DMS79 treated with DMSO at 0.1 percent for 48 hours (cell line): Measurements from ENCODE around the gene MS4A3.
"Not testable (repeated sequence)": the region's sequence is repeated elsewhere in the genome, so short reads cannot be mapped to it uniquely, and the experiment has no call there.

Experiments
- DNase-seq: peaks from one replicate; lab custom pipeline; 2025; lab: John Stamatoyannopoulos, UW

MS4A3 gene, protein sequence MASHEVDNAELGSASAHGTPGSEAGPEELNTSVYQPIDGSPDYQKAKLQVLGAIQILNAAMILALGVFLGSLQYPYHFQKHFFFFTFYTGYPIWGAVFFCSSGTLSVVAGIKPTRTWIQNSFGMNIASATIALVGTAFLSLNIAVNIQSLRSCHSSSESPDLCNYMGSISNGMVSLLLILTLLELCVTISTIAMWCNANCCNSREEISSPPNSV

GRCh38 chr11:60056349-60056969, at the start of gene MS4A3:
Gene MS4A3 (plus strand): TSS chr11:60056665. CDS start chr11:60061161, 4,496 bp downstream.
- no peak for DNase-seq

- no peak for DNase-seq
Observed at GRCh38 chr11:60016881-60017280, 39.6 kb upstream of the MS4A3 start, which contains the start of gene OOSP4B. Gene OOSP4B (plus strand): TSS chr11:60017181.

GRCh38 chr11:60018058-60018457, 38.4 kb upstream of the MS4A3 start:
- DNase-seq, result no peak

- DNase-seq, result not testable (repeated sequence)
Observed at GRCh38 chr11:60020376-60020775, 36.1 kb upstream of the MS4A3 start.

DNA sequence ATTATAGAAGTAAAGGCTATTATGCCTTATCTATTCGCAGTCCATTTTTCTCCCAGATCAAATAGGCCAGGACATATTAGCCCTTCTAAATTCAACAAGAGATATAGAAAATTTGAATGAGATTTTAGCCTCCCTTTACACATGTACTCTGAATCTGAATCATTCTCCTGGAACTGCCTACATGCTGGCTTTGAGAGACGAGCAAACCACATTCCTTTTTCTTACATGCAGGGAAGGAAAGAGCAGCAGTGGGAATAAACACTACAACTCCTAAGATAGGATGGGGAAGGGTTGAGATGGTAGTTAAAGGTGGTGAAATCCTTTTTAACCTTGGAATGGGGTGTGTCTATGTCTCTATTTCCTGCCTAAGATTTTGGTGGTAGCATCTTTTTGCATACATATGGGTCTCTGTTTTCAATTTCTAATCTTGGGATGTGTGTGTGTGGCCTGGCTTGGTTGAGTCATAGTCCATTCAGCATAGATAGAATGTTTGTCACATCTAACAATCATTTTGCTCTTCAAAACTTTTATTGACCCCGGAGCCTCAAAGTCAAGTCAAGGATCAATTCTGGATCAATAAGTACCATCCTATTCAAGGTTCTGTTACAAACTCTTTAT, 27.3 kb upstream of the MS4A3 start:
- DNase-seq, result no peak

GRCh38 chr11:60040109-60040508, 16.4 kb upstream of the MS4A3 start, which contains the start of gene OOSP2:
Gene OOSP2 (plus strand): TSS chr11:60040409. CDS start chr11:60040460, 51 bp downstream.
- DNase-seq, result no peak

GRCh38 chr11:60050422-60050821, 6.0 kb upstream of the MS4A3 start:
- not testable (repeated sequence) for DNase-seq

- not testable (repeated sequence) for DNase-seq
Observed at GRCh38 chr11:60050839-60051238, 5.6 kb upstream of the MS4A3 start.

DNA sequence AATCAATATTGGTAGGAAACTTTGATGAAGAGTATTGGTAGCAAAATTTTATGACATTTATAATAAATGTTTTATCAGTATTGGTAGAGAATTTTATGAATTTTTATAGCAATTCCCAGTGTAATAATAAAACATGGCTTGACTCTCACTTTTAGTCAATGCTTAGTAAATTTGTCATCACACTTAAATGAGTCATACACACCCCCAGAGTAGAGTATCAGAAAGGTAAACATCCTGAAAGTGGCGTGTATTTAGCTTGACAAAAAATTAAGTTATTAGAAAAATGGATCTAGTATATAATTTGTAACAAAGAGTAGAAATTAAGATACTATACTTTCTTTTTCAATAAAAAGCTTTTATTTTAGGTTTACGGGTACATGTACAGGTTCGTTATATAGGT, 2.6 kb downstream of the MS4A3 start:
- DNase-seq, result no peak

DNA sequence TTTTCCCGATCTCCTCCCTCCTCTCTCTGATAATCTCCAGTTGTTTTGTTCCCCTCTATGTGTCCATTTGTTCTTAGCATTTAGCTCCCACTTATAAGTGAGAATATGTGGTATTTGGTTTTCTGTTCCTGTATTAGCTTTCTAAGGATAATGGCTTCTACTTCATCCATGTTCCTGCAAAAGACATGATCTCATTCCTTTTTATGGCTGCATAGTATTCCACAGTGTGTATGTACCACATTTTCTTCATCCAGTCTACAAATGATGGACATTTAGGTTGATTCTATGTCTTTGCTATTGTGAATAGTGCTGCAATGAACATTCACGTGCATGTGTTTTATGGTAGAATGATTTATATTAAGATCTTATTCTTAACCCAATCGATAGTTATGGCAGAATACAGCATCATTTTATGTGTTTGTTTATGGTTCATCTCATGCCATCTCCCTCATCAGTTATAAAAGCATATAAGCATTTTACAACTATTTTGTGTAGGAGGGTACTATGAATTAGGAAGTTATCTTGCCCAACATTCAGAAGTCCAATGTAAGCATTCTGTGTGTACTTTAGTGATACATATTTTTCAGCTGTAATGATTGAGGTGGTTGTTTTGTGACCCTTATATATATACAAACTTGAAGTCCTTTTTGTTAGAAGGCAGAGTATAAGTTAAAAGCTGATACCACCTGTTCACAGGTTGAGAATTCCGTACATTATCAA, 3.2 kb downstream of the MS4A3 start:
- DNase-seq, result no peak

GRCh38 chr11:60064111-60064510, 7.6 kb downstream of the MS4A3 start:
- no peak for DNase-seq

DNA sequence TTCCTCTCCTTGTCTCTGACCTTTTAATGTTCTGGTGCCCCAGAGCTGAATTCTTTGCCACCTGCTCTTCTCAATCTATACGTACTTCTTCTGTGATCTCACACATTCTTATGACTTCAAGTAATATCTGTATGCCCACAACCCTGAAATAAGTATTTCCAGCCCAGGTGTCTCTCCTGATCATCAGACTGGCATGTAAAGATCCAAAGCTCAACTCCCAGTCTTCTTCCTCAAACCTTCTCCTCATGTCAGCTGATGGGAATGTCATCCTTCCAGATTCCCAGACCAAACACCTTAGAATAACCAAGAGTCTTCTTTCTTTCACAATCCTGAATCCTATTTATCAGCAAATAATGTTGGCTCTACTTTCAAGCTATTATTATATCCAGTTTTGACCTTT, 9.3 kb downstream of the MS4A3 start:
- no peak for DNase-seq

- no peak for DNase-seq
Observed at GRCh38 chr11:60069450-60069849, 13.0 kb downstream of the MS4A3 start.

DNA sequence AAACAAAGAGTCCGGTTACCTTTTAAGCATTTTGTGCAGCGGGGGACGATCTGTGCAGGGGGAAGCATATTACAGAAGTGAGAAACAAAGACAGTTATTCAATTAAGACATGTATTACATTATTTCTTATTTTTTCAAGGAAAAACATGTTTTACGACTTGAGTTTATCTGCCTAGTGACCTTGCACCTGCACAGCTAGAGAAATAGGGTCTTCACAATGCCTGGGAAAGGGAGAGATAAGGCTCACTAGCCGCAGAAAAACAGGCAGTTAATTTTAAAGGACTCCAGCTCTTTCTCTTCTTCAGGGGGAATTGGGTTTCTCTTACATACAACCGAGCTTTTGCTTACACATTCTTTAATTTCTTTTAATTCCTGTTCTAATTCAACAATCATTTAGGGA, 15.2 kb downstream of the MS4A3 start:
- DNase-seq, result not testable (repeated sequence)

- no peak for DNase-seq
Observed at GRCh38 chr11:60077216-60077817, 20.9 kb downstream of the MS4A3 start.

DNA sequence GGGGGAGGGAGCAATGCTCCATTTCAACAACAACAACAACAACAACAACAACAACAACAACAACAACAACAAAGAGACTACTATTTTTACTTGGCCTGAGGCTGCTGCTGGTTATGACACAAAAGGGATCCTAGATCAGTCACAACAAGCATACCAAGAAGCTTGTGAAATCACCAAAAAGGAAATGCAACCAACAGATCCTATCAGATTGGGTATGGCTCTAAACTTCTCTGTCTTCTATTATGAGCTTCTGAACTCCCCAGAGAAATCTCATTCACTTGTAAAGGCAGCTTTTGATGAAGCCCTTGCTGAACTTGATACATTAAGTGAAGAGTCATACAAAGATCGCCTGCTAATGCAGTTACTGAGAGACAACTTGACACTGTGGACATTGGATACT, 21.5 kb downstream of the MS4A3 start:
- no peak for DNase-seq

GRCh38 chr11:60078745-60079144, 22.3 kb downstream of the MS4A3 start:
- DNase-seq, result no peak

- DNase-seq, result no peak
Observed at GRCh38 chr11:60080535-60080934, 24.1 kb downstream of the MS4A3 start.

GRCh38 chr11:60084631-60085273, 28.3 kb downstream of the MS4A3 start:
- DNase-seq, result no peak

DNA sequence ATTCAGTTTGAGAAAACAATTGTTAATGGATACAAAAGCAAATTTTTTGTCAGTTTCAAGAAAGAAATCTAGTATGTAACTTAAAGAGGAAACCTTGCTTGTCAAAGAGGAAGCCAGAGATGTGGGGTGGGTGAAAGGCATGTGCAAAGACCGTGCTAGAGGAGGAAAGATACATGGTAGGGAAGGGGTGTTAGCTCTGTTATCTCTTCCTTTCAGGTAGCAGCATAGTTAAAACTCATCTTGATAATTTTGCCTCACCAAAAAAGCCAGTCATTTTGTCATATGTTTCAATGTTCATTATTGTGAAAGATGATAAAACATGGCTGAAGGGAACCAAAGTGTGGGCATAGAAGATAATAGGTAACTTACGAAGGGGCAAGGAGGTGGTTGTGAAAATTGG, 29.4 kb downstream of the MS4A3 start:
- no peak for DNase-seq

GRCh38 chr11:60087239-60087638, 30.8 kb downstream of the MS4A3 start:
- no peak for DNase-seq

DNA sequence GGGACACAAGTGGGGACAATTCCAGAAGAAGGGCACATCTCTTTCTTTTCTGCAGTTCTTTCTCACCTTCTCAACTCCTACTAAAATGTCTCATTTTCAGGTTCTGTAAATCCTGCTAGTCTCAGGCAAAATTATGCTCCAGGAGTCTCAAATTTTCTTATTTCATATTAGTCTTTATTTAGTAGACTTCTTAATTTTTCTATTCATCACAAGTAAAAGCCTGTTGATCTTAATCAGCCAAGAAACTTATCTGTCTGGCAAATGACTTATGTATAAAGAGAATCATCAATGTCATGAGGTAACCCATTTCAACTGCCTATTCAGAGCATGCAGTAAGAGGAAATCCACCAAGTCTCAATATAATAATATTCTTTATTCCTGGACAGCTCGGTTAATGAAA, 31.9 kb downstream of the MS4A3 start, which contains the start of gene MS4A2:
MS4A2 (plus strand) TSS at position 301 of the 400 bp plus-strand sequence. CDS start 102 bp downstream, outside the sequence.
- DNase-seq, result no peak
